ENCODE measurements around the gene EEPD1. TPM values are rescaled to one million over a fixed set of nuclear protein-coding genes. Genes with fewer than 3 reads are reported as not detected.

Gene EEPD1
- total RNA-seq, 2 donors from 2014 or later: 21.9 to 30.1 TPM

DNA sequence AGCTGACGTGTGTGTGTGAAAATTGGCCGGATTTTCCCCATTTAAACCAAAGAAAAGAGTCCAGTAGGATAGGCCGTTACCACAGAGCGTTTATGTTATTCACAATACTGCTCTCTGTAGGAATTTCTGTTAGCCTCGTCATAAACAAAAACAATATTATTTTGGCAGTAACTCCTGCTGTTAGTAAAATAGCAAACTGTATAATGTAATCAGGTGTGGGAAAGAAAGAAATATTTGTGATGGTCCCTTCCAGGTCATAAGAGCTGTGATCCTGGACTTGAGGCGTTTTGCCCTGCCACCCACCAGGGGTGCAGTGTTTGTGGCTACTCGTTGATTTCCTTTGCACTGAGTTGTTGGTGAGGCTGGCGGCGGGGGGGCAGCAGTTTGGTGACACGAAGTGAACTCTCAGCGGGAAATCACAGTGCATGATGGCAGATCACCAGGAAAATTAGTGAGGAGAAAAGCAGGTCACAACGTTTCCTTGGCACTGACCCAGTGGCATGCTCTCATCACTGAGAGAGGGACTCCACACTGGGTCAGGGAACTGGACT lies 2.8 kb downstream of the EEPD1 start:
- peak overlapping the region in 1 of 2 donors; percentile 2 for H3K27ac ChIP-seq
- peak; percentile 43 for DNase-seq (ENCODE audit: low spot score)
- H3K27me3 ChIP-seq (replicated peaks; ENCODE audit: insufficient read depth): no peaks in the 10 kb centered on the region
- 12% methylated on average over 12 of the region's 12 CpGs for WGBS
- peak overlapping the region; percentile 1 to 61 for H3K4me3 ChIP-seq
- H3K36me3 ChIP-seq: no peaks in the 10 kb centered on the region
- intact Hi-C loops (cut with DNase I): loop anchor here (5.0 kb wide), 1 partner anchor 126 kb away; no protein-coding TSS in a partner anchor
- no peaks in the 10 kb centered on the region for H3K9me3 ChIP-seq
- TF ChIP-seq, protein P1, sequence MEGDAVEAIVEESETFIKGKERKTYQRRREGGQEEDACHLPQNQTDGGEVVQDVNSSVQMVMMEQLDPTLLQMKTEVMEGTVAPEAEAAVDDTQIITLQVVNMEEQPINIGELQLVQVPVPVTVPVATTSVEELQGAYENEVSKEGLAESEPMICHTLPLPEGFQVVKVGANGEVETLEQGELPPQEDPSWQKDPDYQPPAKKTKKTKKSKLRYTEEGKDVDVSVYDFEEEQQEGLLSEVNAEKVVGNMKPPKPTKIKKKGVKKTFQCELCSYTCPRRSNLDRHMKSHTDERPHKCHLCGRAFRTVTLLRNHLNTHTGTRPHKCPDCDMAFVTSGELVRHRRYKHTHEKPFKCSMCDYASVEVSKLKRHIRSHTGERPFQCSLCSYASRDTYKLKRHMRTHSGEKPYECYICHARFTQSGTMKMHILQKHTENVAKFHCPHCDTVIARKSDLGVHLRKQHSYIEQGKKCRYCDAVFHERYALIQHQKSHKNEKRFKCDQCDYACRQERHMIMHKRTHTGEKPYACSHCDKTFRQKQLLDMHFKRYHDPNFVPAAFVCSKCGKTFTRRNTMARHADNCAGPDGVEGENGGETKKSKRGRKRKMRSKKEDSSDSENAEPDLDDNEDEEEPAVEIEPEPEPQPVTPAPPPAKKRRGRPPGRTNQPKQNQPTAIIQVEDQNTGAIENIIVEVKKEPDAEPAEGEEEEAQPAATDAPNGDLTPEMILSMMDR (IDR thresholded peaks at IDR 0.05): peak in 1 of 4 experiments; percentile 22
- TF ChIP-seq POLR2AphosphoS5 (IDR thresholded peaks at IDR 0.05) (peak; percentile 28), POLR2A (IDR thresholded peaks at IDR 0.05) (no peak)
- peaks cover 8% of the 10 kb centered on the region for H3K4me1 ChIP-seq (replicated peaks)

- Histone ChIP-seq H3K9me3 (no peaks in the 10 kb centered on the region), H3K4me3 (no peak overlapping the region), H3K36me3 (no peaks in the 10 kb centered on the region), H3K4me1 (replicated peaks) (peaks cover 8% of the 10 kb centered on the region), H3K27me3 (replicated peaks; ENCODE audit: insufficient read depth) (no peaks in the 10 kb centered on the region), H3K27ac (no peak overlapping the region)
- DNase-seq (ENCODE audit: low spot score): no peak
- TF ChIP-seq, protein P1 (IDR thresholded peaks at IDR 0.05): no peak
- TF ChIP-seq POLR2A (IDR thresholded peaks at IDR 0.05) (no peak), POLR2AphosphoS5 (IDR thresholded peaks at IDR 0.05) (no peak)
- intact Hi-C loops (cut with DNase I): loop anchor here (5.0 kb wide), 1 partner anchor 125 kb away; no protein-coding TSS in a partner anchor
- 88% methylated on average over 9 of the region's 9 CpGs for WGBS
These were observed 4.7 kb downstream of the EEPD1 start for GRCh38 chr7:36157527-36158320.

GRCh38 chr7:36158321-36158605 lies 5.2 kb downstream of the EEPD1 start:
- TF ChIP-seq, protein P1 (IDR thresholded peaks at IDR 0.05): no peak
- TF ChIP-seq POLR2A (IDR thresholded peaks at IDR 0.05) (no peak), POLR2AphosphoS5 (IDR thresholded peaks at IDR 0.05) (no peak)
- Histone ChIP-seq H3K9me3 (no peaks in the 10 kb centered on the region), H3K27ac (no peak overlapping the region), H3K27me3 (replicated peaks; ENCODE audit: insufficient read depth) (no peaks in the 10 kb centered on the region), H3K36me3 (no peaks in the 10 kb centered on the region), H3K4me1 (replicated peaks) (peaks cover 8% of the 10 kb centered on the region), H3K4me3 (no peak overlapping the region)
- WGBS: 51% methylated on average over 2 of the region's 2 CpGs
- intact Hi-C loops (cut with DNase I): loop anchor here (5.0 kb wide), 1 partner anchor 124 kb away; no protein-coding TSS in a partner anchor
- no peak for DNase-seq (ENCODE audit: low spot score)

GRCh38 chr7:36159618-36160017 lies 6.6 kb downstream of the EEPD1 start:
- Histone ChIP-seq H3K36me3 (no peaks in the 10 kb centered on the region), H3K27ac (no peak overlapping the region), H3K27me3 (replicated peaks; ENCODE audit: insufficient read depth) (no peaks in the 10 kb centered on the region), H3K9me3 (no peaks in the 10 kb centered on the region), H3K4me1 (replicated peaks) (peaks cover 8% of the 10 kb centered on the region), H3K4me3 (no peak overlapping the region)
- DNase-seq (ENCODE audit: low spot score): no peak
- no peak for TF ChIP-seq POLR2AphosphoS5 (IDR thresholded peaks at IDR 0.05)
- TF ChIP-seq POLR2A (IDR thresholded peaks at IDR 0.05): no peak
- TF ChIP-seq, protein P1 (IDR thresholded peaks at IDR 0.05): no peak
- intact Hi-C loops (cut with DNase I): loop anchor here (5.0 kb wide), 1 partner anchor 123 kb away; no protein-coding TSS in a partner anchor
- WGBS: 55% methylated on average over 3 of the region's 3 CpGs
